ENCODE data around the gene GNB1L. TPM values are rescaled to one million over a fixed set of nuclear protein-coding genes. Genes with fewer than 3 reads are reported as not detected.

Gene GNB1L
- total and polyA plus RNA-seq, 7 donors = 2.5 to 15.0 (median 5.3) TPM

GRCh38 chr22:19785461-19786263 lies 69.0 kb downstream of the GNB1L start:
- Histone ChIP-seq H3K27me3 (peaks cover 0 to 32% (median 4%) of the 10 kb centered on the region in 3 donors), H3K9me3 (peaks cover 0 to 9% (median 0%) of the 10 kb centered on the region in 4 donors), H3K27ac (no peak overlapping the region), H3K4me3 (no peak overlapping the region), H3K4me1 (no peaks in the 10 kb centered on the region), H3K36me3 (peaks cover 0 to 12% (median 0%) of the 10 kb centered on the region in 4 donors)
- DNase-seq = no peak
- intact Hi-C loops (cut with DNase I) = no loop called here
- TF ChIP-seq CTCF (IDR thresholded peaks at IDR 0.05) (no peak), POLR2A (IDR thresholded peaks at IDR 0.05) (no peak), EP300 (IDR thresholded peaks at IDR 0.05) (no peak), POLR2AphosphoS5 (IDR thresholded peaks at IDR 0.05) (no peak)
- WGBS, 2 donors = 90 to 91% methylated on average over 22 of the region's 22 CpGs

GRCh38 chr22:19784384-19785175 lies 70.1 kb downstream of the GNB1L start:
- intact Hi-C loops (cut with DNase I) = no loop called here
- WGBS, 2 donors = 93 to 94% methylated on average over 33 of the region's 33 CpGs
- no peak overlapping the region for H3K27ac ChIP-seq
- DNase-seq = no peak
- H3K4me3 ChIP-seq = no peak overlapping the region
- H3K9me3 ChIP-seq = peaks cover 0 to 9% (median 0%) of the 10 kb centered on the region in 4 donors
- peaks cover 0 to 12% (median 0%) of the 10 kb centered on the region in 4 donors for H3K36me3 ChIP-seq
- H3K4me1 ChIP-seq = peaks cover 0 to 7% (median 0%) of the 10 kb centered on the region in 4 donors
- TF ChIP-seq POLR2AphosphoS5 (IDR thresholded peaks at IDR 0.05) = no peak
- no peak for TF ChIP-seq EP300 (IDR thresholded peaks at IDR 0.05)
- TF ChIP-seq CTCF (IDR thresholded peaks at IDR 0.05) = no peak
- no peak for TF ChIP-seq POLR2A (IDR thresholded peaks at IDR 0.05)
- peaks cover 0 to 32% (median 4%) of the 10 kb centered on the region in 3 donors for H3K27me3 ChIP-seq

GRCh38 chr22:19783586-19784383 lies 70.9 kb downstream of the GNB1L start:
- H3K27ac ChIP-seq = no peak overlapping the region
- peaks cover 0 to 11% (median 0%) of the 10 kb centered on the region in 4 donors for H3K36me3 ChIP-seq
- peaks cover 0 to 7% (median 0%) of the 10 kb centered on the region in 4 donors for H3K4me1 ChIP-seq
- intact Hi-C loops (cut with DNase I) = no loop called here
- TF ChIP-seq POLR2A (IDR thresholded peaks at IDR 0.05) (no peak), POLR2AphosphoS5 (IDR thresholded peaks at IDR 0.05) (no peak), EP300 (IDR thresholded peaks at IDR 0.05) (no peak), CTCF (IDR thresholded peaks at IDR 0.05) (no peak)
- peaks cover 0 to 36% (median 4%) of the 10 kb centered on the region in 3 donors for H3K27me3 ChIP-seq
- DNase-seq = no peak
- H3K9me3 ChIP-seq = peaks cover 0 to 9% (median 0%) of the 10 kb centered on the region in 4 donors
- no peak overlapping the region for H3K4me3 ChIP-seq
- WGBS, 2 donors = 84 to 88% methylated on average over 24 of the region's 24 CpGs

- Histone ChIP-seq H3K36me3 (no peaks in the 10 kb centered on the region), H3K4me3 (no peak overlapping the region), H3K4me1 (peaks cover 0 to 7% (median 0%) of the 10 kb centered on the region in 4 donors), H3K27ac (no peak overlapping the region), H3K27me3 (peaks cover 0 to 47% (median 4%) of the 10 kb centered on the region in 3 donors), H3K9me3 (peaks cover 0 to 9% (median 0%) of the 10 kb centered on the region in 4 donors)
- TF ChIP-seq POLR2AphosphoS5 (IDR thresholded peaks at IDR 0.05) = no peak
- TF ChIP-seq EP300 (IDR thresholded peaks at IDR 0.05) = no peak
- TF ChIP-seq POLR2A (IDR thresholded peaks at IDR 0.05) = no peak
- no peak for TF ChIP-seq CTCF (IDR thresholded peaks at IDR 0.05)
- no peak for DNase-seq
- WGBS, 2 donors = 87 to 90% methylated on average over 1 of the region's 1 CpG
- intact Hi-C loops (cut with DNase I) = no loop called here
Observed at GRCh38 chr22:19782533-19782932, 72.1 kb downstream of the GNB1L start.
